ENCODE data around the gene CLCNKA. TPM values are rescaled to one million over a fixed set of nuclear protein-coding genes. Genes with fewer than 3 reads are reported as not detected.
"Not testable (repeated sequence)": the region's sequence is repeated elsewhere in the genome, so short reads cannot be mapped to it uniquely, and the experiment has no call there.

CLCNKA gene
- total and polyA plus RNA-seq, 3 experiments from 2014 or later = not detected

- CTCF ChIA-PET = no interaction called here
Measured at GRCh38 chr1:16022393-16022792, 557 bp downstream of the CLCNKA start.

GRCh38 chr1:16023050-16023653 is 1.3 kb downstream of the CLCNKA start:
- H3K4me1 ChIP-seq (ENCODE audit: insufficient read depth, low read length) = peaks cover 7% of the 10 kb centered on the region
- H3K27ac ChIP-seq (ENCODE audit: low read depth, low read length) = no peak overlapping the region
- POLR2A ChIA-PET = no interaction called here
- H3K36me3 ChIP-seq (ENCODE audit: insufficient read depth, low read length) = no peaks in the 10 kb centered on the region
- H3K4me3 ChIP-seq (ENCODE audit: low read length) = no peak overlapping the region
- H3K27me3 Mint-ChIP-seq = peaks cover 4 to 17% of the 10 kb centered on the region in 2 donors
- no peaks in the 10 kb centered on the region for H3K27me3 ChIP-seq (ENCODE audit: insufficient read depth, low read length, poor library complexity, severe bottlenecking)
- no peaks in the 10 kb centered on the region for H3K36me3 Mint-ChIP-seq
- H3K9me3 Mint-ChIP-seq = no peaks in the 10 kb centered on the region
- H3K4me1 Mint-ChIP-seq = no peaks in the 10 kb centered on the region
- no peak for DNase-seq
- H3K27ac Mint-ChIP-seq = no peak overlapping the region
- CTCF ChIA-PET = no interaction called here
- H3K9me3 ChIP-seq (ENCODE audit: low read length) = no peaks in the 10 kb centered on the region
- no peak overlapping the region for H3K4me3 Mint-ChIP-seq

More at GRCh38 chr1:16022393-16022792, 557 bp downstream of the CLCNKA start:
- H3K4me1 Mint-ChIP-seq = no peaks in the 10 kb centered on the region
- POLR2A ChIA-PET = no interaction called here
- peaks cover 6% of the 10 kb centered on the region for H3K4me1 ChIP-seq (ENCODE audit: insufficient read depth, low read length)
- H3K4me3 ChIP-seq (ENCODE audit: low read length) = no peak overlapping the region
- H3K36me3 ChIP-seq (ENCODE audit: insufficient read depth, low read length) = no peaks in the 10 kb centered on the region
- peaks cover 0 to 14% of the 10 kb centered on the region in 2 donors for H3K27me3 Mint-ChIP-seq
- H3K36me3 Mint-ChIP-seq = no peaks in the 10 kb centered on the region
- no peaks in the 10 kb centered on the region for H3K9me3 Mint-ChIP-seq
- no peak overlapping the region for H3K4me3 Mint-ChIP-seq
- no peaks in the 10 kb centered on the region for H3K27me3 ChIP-seq (ENCODE audit: insufficient read depth, low read length, poor library complexity, severe bottlenecking)
- DNase-seq = no peak
- no peaks in the 10 kb centered on the region for H3K9me3 ChIP-seq (ENCODE audit: low read length)
- no peak overlapping the region for H3K27ac ChIP-seq (ENCODE audit: low read depth, low read length)
- no peak overlapping the region for H3K27ac Mint-ChIP-seq

GRCh38 chr1:16026302-16026701 is 4.5 kb downstream of the CLCNKA start:
- peaks cover 16 to 26% of the 10 kb centered on the region in 2 donors for H3K27me3 Mint-ChIP-seq
- H3K4me3 Mint-ChIP-seq; H3K36me3 ChIP-seq (ENCODE audit: insufficient read depth, low read length); H3K27ac ChIP-seq (ENCODE audit: low read depth, low read length); H3K9me3 Mint-ChIP-seq; CTCF ChIA-PET; H3K9me3 ChIP-seq (ENCODE audit: low read length); H3K27me3 ChIP-seq (ENCODE audit: insufficient read depth, low read length, poor library complexity, severe bottlenecking); H3K4me3 ChIP-seq (ENCODE audit: low read length); H3K36me3 Mint-ChIP-seq; DNase-seq; H3K4me1 Mint-ChIP-seq; H3K4me1 ChIP-seq (ENCODE audit: insufficient read depth, low read length); H3K27ac Mint-ChIP-seq; POLR2A ChIA-PET: not testable (repeated sequence)

GRCh38 chr1:16026723-16027484 is 5.1 kb downstream of the CLCNKA start:
- peak in 2 of 5 donors; percentile 12 to 33 for DNase-seq
- H3K27ac Mint-ChIP-seq = no peak overlapping the region
- no peaks in the 10 kb centered on the region for H3K9me3 Mint-ChIP-seq
- no peaks in the 10 kb centered on the region for H3K27me3 ChIP-seq (ENCODE audit: insufficient read depth, low read length, poor library complexity, severe bottlenecking)
- POLR2A ChIA-PET = no interaction called here
- H3K27ac ChIP-seq (ENCODE audit: low read depth, low read length) = no peak overlapping the region
- no peaks in the 10 kb centered on the region for H3K9me3 ChIP-seq (ENCODE audit: low read length)
- H3K36me3 ChIP-seq (ENCODE audit: insufficient read depth, low read length) = no peaks in the 10 kb centered on the region
- H3K4me1 Mint-ChIP-seq = no peaks in the 10 kb centered on the region
- peaks cover 7% of the 10 kb centered on the region for H3K4me1 ChIP-seq (ENCODE audit: insufficient read depth, low read length)
- no peak overlapping the region for H3K4me3 ChIP-seq (ENCODE audit: low read length)
- H3K27me3 Mint-ChIP-seq = peaks cover 16 to 26% of the 10 kb centered on the region in 2 donors
- no peaks in the 10 kb centered on the region for H3K36me3 Mint-ChIP-seq
- peak overlapping the region in 3 of 7 donors; percentile 28 to 54 (median 34) for H3K4me3 Mint-ChIP-seq
- CTCF ChIA-PET = no interaction called here

- Histone ChIP-seq H3K9me3 (ENCODE audit: low read length) (no peaks in the 10 kb centered on the region), H3K27ac (ENCODE audit: low read depth, low read length) (no peak overlapping the region), H3K27me3 (ENCODE audit: insufficient read depth, low read length, poor library complexity, severe bottlenecking) (no peaks in the 10 kb centered on the region), H3K36me3 (ENCODE audit: insufficient read depth, low read length) (no peaks in the 10 kb centered on the region), H3K4me3 (ENCODE audit: low read length) (no peak overlapping the region), H3K4me1 (ENCODE audit: insufficient read depth, low read length) (peaks cover 7% of the 10 kb centered on the region)
- Mint-ChIP-seq H3K9me3 (no peaks in the 10 kb centered on the region), H3K27me3 (peaks cover 16 to 24% of the 10 kb centered on the region in 2 donors), H3K4me1 (no peaks in the 10 kb centered on the region), H3K4me3 (no peak overlapping the region), H3K27ac (no peak overlapping the region), H3K36me3 (no peaks in the 10 kb centered on the region)
- ChIA-PET CTCF (no interaction called here), POLR2A (no interaction called here)
- DNase-seq = no peak
Measured at GRCh38 chr1:16028237-16029002, 6.6 kb downstream of the CLCNKA start.

- CTCF ChIA-PET = not testable (repeated sequence)
Measured at GRCh38 chr1:16029003-16029268, 7.1 kb downstream of the CLCNKA start.

DNA sequence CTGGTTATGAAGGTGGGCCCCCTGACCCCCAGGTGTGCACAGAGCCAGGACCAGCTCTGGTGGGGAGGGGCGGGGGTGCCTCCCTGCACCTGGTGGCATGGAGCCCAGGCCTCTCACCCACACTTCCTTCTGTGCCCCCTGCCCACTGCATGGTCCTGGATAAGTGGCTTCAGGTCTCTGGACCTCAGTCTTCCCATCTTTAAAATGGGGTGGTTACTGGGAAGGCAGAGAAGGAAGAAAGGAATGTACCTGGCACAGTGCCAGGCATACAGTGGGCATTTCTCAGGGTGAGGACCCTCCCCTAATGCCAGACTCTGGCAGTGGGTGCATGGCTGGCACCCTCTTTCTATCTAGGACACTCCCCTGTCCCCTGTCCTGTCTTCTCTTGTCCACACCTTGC is 7.5 kb downstream of the CLCNKA start:
- Histone ChIP-seq H3K36me3 (ENCODE audit: insufficient read depth, low read length) (no peaks in the 10 kb centered on the region), H3K4me3 (ENCODE audit: low read length) (no peak overlapping the region), H3K9me3 (ENCODE audit: low read length) (no peaks in the 10 kb centered on the region), H3K4me1 (ENCODE audit: insufficient read depth, low read length) (peaks cover 7% of the 10 kb centered on the region), H3K27ac (ENCODE audit: low read depth, low read length) (no peak overlapping the region), H3K27me3 (ENCODE audit: insufficient read depth, low read length, poor library complexity, severe bottlenecking) (no peaks in the 10 kb centered on the region)
- no peaks in the 10 kb centered on the region for H3K9me3 Mint-ChIP-seq
- H3K27ac Mint-ChIP-seq = no peak overlapping the region
- ChIA-PET POLR2A (no interaction called here), CTCF (no interaction called here)
- peaks cover 16 to 21% of the 10 kb centered on the region in 2 donors for H3K27me3 Mint-ChIP-seq
- no peak overlapping the region for H3K4me3 Mint-ChIP-seq
- DNase-seq = no peak
- no peaks in the 10 kb centered on the region for H3K36me3 Mint-ChIP-seq
- H3K4me1 Mint-ChIP-seq = no peaks in the 10 kb centered on the region

More at GRCh38 chr1:16029003-16029268, 7.1 kb downstream of the CLCNKA start:
- H3K9me3 Mint-ChIP-seq; H3K4me3 ChIP-seq (ENCODE audit: low read length); H3K4me3 Mint-ChIP-seq; H3K4me1 ChIP-seq (ENCODE audit: insufficient read depth, low read length); H3K9me3 ChIP-seq (ENCODE audit: low read length); H3K4me1 Mint-ChIP-seq; H3K36me3 ChIP-seq (ENCODE audit: insufficient read depth, low read length); DNase-seq; H3K27me3 ChIP-seq (ENCODE audit: insufficient read depth, low read length, poor library complexity, severe bottlenecking); H3K27ac Mint-ChIP-seq; POLR2A ChIA-PET; H3K36me3 Mint-ChIP-seq; H3K27ac ChIP-seq (ENCODE audit: low read depth, low read length): not testable (repeated sequence)
- H3K27me3 Mint-ChIP-seq = peaks cover 16 to 23% of the 10 kb centered on the region in 2 donors

GRCh38 chr1:16031551-16031950 is 9.7 kb downstream of the CLCNKA start:
- no peak overlapping the region for H3K27ac ChIP-seq (ENCODE audit: low read depth, low read length)
- ChIA-PET CTCF (no interaction called here), POLR2A (no interaction called here)
- H3K4me3 ChIP-seq (ENCODE audit: low read length) = no peak overlapping the region
- no peak overlapping the region for H3K4me3 Mint-ChIP-seq
- peaks cover 14 to 16% of the 10 kb centered on the region in 2 donors for H3K27me3 Mint-ChIP-seq
- no peaks in the 10 kb centered on the region for H3K9me3 Mint-ChIP-seq
- no peaks in the 10 kb centered on the region for H3K27me3 ChIP-seq (ENCODE audit: insufficient read depth, low read length, poor library complexity, severe bottlenecking)
- H3K36me3 Mint-ChIP-seq = no peaks in the 10 kb centered on the region
- H3K9me3 ChIP-seq (ENCODE audit: low read length) = no peaks in the 10 kb centered on the region
- H3K4me1 Mint-ChIP-seq = no peaks in the 10 kb centered on the region
- no peak for DNase-seq
- no peak overlapping the region for H3K27ac Mint-ChIP-seq
- no peaks in the 10 kb centered on the region for H3K36me3 ChIP-seq (ENCODE audit: insufficient read depth, low read length)
- H3K4me1 ChIP-seq (ENCODE audit: insufficient read depth, low read length) = peaks cover 7% of the 10 kb centered on the region

Data from CD8-positive, alpha-beta memory T cell (primary cell).